Measurements from ENCODE around the gene STK40. TPM values are rescaled to one million over a fixed set of nuclear protein-coding genes. Genes with fewer than 3 reads are reported as not detected.

The STK40 gene
- total and polyA plus RNA-seq, 2 experiments from 2014 or later: 8.1 to 20.2 TPM

GRCh38 chr1:36393686-36394085 lies 8.0 kb upstream of the STK40 start (continued):
- no peak for TF ChIP-seq ZNF462 (CRISPR knock-in tag; IDR thresholded peaks at IDR 0.05)
- no peak for TF ChIP-seq ETS1 (IDR thresholded peaks at IDR 0.05)
- TF ChIP-seq CTCF (conservative IDR thresholded peaks at IDR 0.05; ENCODE audit: low read depth in 2 of 2): no peak
- no peak for TF ChIP-seq POLR2AphosphoS5 (IDR thresholded peaks at IDR 0.05; ENCODE audit: low read depth)
- no peak for TF ChIP-seq JUNB (IDR thresholded peaks at IDR 0.05; ENCODE audit: unreplicated experiment)

GRCh38 chr1:36392836-36393235 lies 7.1 kb upstream of the STK40 start:
- Histone ChIP-seq H2AFZ (no peak overlapping the region), H3F3A (replicated peaks; ENCODE audit: low read depth) (0 out of 2 replicates have a peak, but pooled peaks cover 2% of the 10 kb centered on the region), H3K4me2 (no peak overlapping the region), H3K27ac (ENCODE audit: low read depth) (no peak overlapping the region), H4K20me1 (replicated peaks; ENCODE audit: insufficient read depth) (no peaks in the 10 kb centered on the region), H3K27me3 (ENCODE audit: insufficient read depth) (no peaks in the 10 kb centered on the region), H3K4me1 (ENCODE audit: insufficient read depth) (peaks cover 8% of the 10 kb centered on the region), H3K36me3 (ENCODE audit: insufficient read depth) (no peaks in the 10 kb centered on the region; the same call in 1 of the 2 replicates), H3K9me2 (ENCODE audit: insufficient read depth) (no peaks in the 10 kb centered on the region), H3K79me2 (replicated peaks; ENCODE audit: insufficient read depth) (peaks cover 15% of the 10 kb centered on the region; the same call in 1 of the 2 replicates), H3K4me3 (no peak overlapping the region)
- Mint-ChIP-seq H3K36me3 (ENCODE audit: low read depth) (peaks cover 40% of the 10 kb centered on the region), H3K27ac (no peak overlapping the region), H3K27me3 (ENCODE audit: insufficient read depth, low read depth, poor library complexity) (peaks cover 11% of the 10 kb centered on the region), H3K4me3 (no peak overlapping the region), H3K4me1 (peaks cover 10% of the 10 kb centered on the region), H3K9me3 (no peaks in the 10 kb centered on the region)
- DNase-seq (ENCODE audit: low spot score): no peak
- TF ChIP-seq ETS1 (IDR thresholded peaks at IDR 0.05) (no peak), ZNF114 (CRISPR knock-in tag; IDR thresholded peaks at IDR 0.05) (no peak), POLR2AphosphoS5 (IDR thresholded peaks at IDR 0.05; ENCODE audit: low read depth) (no peak), JUNB (IDR thresholded peaks at IDR 0.05; ENCODE audit: unreplicated experiment) (no peak)
- no peak for ATAC-seq
